ENCODE data around the gene FCRL1.

FCRL1 gene

DNA sequence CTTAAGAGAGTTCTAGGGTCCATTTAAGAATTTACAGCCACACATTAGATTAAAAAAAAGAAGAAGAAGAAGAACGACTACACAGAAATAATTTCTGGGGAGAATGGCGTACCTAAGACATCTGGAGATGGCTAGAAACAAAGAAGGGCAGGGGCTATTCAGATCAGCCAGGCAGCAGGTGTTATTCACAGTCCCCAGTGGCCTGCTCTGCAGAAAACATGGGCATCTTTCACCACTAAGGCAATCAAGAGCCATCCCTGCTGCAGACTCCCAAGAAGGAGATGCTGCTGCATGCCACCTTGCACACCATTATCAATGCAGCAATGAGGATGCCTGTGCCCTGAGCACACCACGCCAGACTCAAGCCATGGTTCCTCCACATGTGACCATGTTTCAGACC, 35.1 kb downstream of the FCRL1 start:
- Histone ChIP-seq H2BK120ac (ENCODE audit: insufficient read depth, low read length, poor library complexity) (no peak overlapping the region), H2AK5ac (ENCODE audit: low read length) (no peak overlapping the region), H4K91ac (ENCODE audit: low read depth, low read length) (no peak overlapping the region), H3K79me1 (ENCODE audit: low read length) (no peaks in the 10 kb centered on the region), H3K9me3 (ENCODE audit: insufficient read depth, low read depth, low read length) (no peaks in the 10 kb centered on the region), H3K79me2 (ENCODE audit: control insufficient read depth, insufficient read depth, low read length, poor library complexity) (no peaks in the 10 kb centered on the region), H2AFZ (ENCODE audit: insufficient read depth, low read length, poor library complexity) (no peak overlapping the region), H3K4ac (ENCODE audit: low read depth, low read length) (no peak overlapping the region), H3K23ac (ENCODE audit: low read length) (no peak overlapping the region), H2BK5ac (ENCODE audit: low read depth, low read length, poor library complexity) (no peak overlapping the region), H3K27me3 (ENCODE audit: insufficient read depth, low read length) (no peaks in the 10 kb centered on the region), H2BK12ac (ENCODE audit: low read length) (no peak overlapping the region), H3K14ac (ENCODE audit: low read length) (no peak overlapping the region), H3K18ac (ENCODE audit: low read length) (no peak overlapping the region), H3K36me3 (ENCODE audit: control insufficient read depth in 1 of 2, insufficient read depth in 2 of 2, low read length in 2 of 2) (no peaks in the 10 kb centered on the region), H4K12ac (ENCODE audit: low read depth, low read length) (no peak overlapping the region), H4K8ac (ENCODE audit: low read depth, low read length) (no peak overlapping the region), H3K4me1 (ENCODE audit: control insufficient read depth in 1 of 2, insufficient read depth in 2 of 2, low read length in 2 of 2) (no peaks in the 10 kb centered on the region), H3K27ac (ENCODE audit: low read depth, low read length) (no peak overlapping the region), H3K4me2 (ENCODE audit: low read length) (no peak overlapping the region), H3K4me3 (ENCODE audit: low read depth, low read length) (no peak overlapping the region), H3K9ac (ENCODE audit: low read length) (no peak overlapping the region)
- DNase-seq = no peak
- WGBS (ENCODE audit: extremely low coverage, insufficient coverage, insufficient read length) = no CpG with 5 or more reads among the region's 3 CpGs

DNA sequence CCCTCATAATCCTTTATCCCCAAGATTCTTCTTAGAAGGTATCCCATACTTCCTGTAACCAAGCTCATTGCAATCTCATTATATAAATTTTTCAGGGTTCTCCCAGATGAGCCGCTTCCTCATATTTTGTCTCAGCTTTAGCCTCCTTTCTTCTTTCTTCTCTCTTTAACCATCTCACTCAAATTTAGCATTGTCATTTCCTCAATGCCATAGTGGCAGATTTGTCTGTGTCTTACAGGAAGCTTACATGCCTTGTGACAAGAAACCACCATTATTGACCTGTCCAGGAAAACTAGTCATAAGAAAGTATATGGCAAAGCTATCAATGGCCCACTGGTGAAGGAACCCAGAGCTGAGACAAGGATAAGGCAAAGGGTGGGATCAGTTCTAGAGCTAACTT, 37.0 kb downstream of the FCRL1 start:
- Histone ChIP-seq H2BK5ac (ENCODE audit: low read depth, low read length, poor library complexity) (no peak overlapping the region), H2BK120ac (ENCODE audit: insufficient read depth, low read length, poor library complexity) (no peak overlapping the region), H2BK12ac (ENCODE audit: low read length) (no peak overlapping the region), H3K36me3 (ENCODE audit: control insufficient read depth in 1 of 2, insufficient read depth in 2 of 2, low read length in 2 of 2) (no peaks in the 10 kb centered on the region), H4K91ac (ENCODE audit: low read depth, low read length) (no peak overlapping the region), H3K9ac (ENCODE audit: low read length) (no peak overlapping the region), H3K23ac (ENCODE audit: low read length) (no peak overlapping the region), H4K8ac (ENCODE audit: low read depth, low read length) (no peak overlapping the region), H3K79me1 (ENCODE audit: low read length) (no peaks in the 10 kb centered on the region), H3K4me2 (ENCODE audit: low read length) (no peak overlapping the region), H3K79me2 (ENCODE audit: control insufficient read depth, insufficient read depth, low read length, poor library complexity) (no peaks in the 10 kb centered on the region), H2AK5ac (ENCODE audit: low read length) (no peak overlapping the region), H3K14ac (ENCODE audit: low read length) (no peak overlapping the region), H3K4me3 (ENCODE audit: low read depth, low read length) (no peak overlapping the region), H3K27ac (ENCODE audit: low read depth, low read length) (no peak overlapping the region), H4K12ac (ENCODE audit: low read depth, low read length) (no peak overlapping the region), H3K4ac (ENCODE audit: low read depth, low read length) (no peak overlapping the region), H2AFZ (ENCODE audit: insufficient read depth, low read length, poor library complexity) (no peak overlapping the region), H3K4me1 (ENCODE audit: control insufficient read depth in 1 of 2, insufficient read depth in 2 of 2, low read length in 2 of 2) (no peaks in the 10 kb centered on the region), H3K27me3 (ENCODE audit: insufficient read depth, low read length) (no peaks in the 10 kb centered on the region), H3K9me3 (ENCODE audit: insufficient read depth, low read depth, low read length) (no peaks in the 10 kb centered on the region), H3K18ac (ENCODE audit: low read length) (no peak overlapping the region)
- no CpG with 5 or more reads among the region's 1 CpG for WGBS (ENCODE audit: extremely low coverage, insufficient coverage, insufficient read length)
- no peak for DNase-seq

DNA sequence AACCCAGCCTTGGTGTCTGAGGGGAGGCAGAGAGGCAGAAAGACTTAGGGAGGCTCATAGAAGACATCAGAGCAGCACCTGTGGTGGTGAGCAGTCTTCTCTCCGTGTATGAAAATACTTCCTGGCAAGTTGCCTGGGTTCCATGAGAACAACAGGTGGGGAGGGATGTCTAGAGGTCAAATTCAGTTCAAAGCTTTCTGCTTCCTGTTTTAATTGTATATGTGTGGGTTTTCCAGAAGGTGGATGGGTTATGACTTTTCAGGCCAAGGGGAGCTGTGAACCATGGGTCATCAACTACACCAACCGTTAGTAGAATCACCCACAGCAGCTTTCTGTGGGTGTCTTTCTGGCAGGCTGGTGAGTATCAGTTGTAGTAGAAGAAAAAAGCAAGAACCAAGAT, 38.9 kb downstream of the FCRL1 start:
- Histone ChIP-seq H3K36me3 (ENCODE audit: control insufficient read depth in 1 of 2, insufficient read depth in 2 of 2, low read length in 2 of 2) (no peaks in the 10 kb centered on the region), H3K23ac (ENCODE audit: low read length) (no peak overlapping the region), H3K18ac (ENCODE audit: low read length) (no peak overlapping the region), H2AK5ac (ENCODE audit: low read length) (no peak overlapping the region), H3K4me2 (ENCODE audit: low read length) (no peak overlapping the region), H4K8ac (ENCODE audit: low read depth, low read length) (no peak overlapping the region), H2BK120ac (ENCODE audit: insufficient read depth, low read length, poor library complexity) (no peak overlapping the region), H4K91ac (ENCODE audit: low read depth, low read length) (no peak overlapping the region), H3K9ac (ENCODE audit: low read length) (no peak overlapping the region), H3K79me2 (ENCODE audit: control insufficient read depth, insufficient read depth, low read length, poor library complexity) (no peaks in the 10 kb centered on the region), H2AFZ (ENCODE audit: insufficient read depth, low read length, poor library complexity) (no peak overlapping the region), H3K9me3 (ENCODE audit: insufficient read depth, low read depth, low read length) (no peaks in the 10 kb centered on the region), H3K27me3 (ENCODE audit: insufficient read depth, low read length) (no peaks in the 10 kb centered on the region), H2BK12ac (ENCODE audit: low read length) (no peak overlapping the region), H3K4me3 (ENCODE audit: low read depth, low read length) (no peak overlapping the region), H2BK5ac (ENCODE audit: low read depth, low read length, poor library complexity) (no peak overlapping the region), H3K4ac (ENCODE audit: low read depth, low read length) (no peak overlapping the region), H4K12ac (ENCODE audit: low read depth, low read length) (no peak overlapping the region), H3K79me1 (ENCODE audit: low read length) (no peaks in the 10 kb centered on the region), H3K4me1 (ENCODE audit: control insufficient read depth in 1 of 2, insufficient read depth in 2 of 2, low read length in 2 of 2) (no peaks in the 10 kb centered on the region), H3K27ac (ENCODE audit: low read depth, low read length) (no peak overlapping the region), H3K14ac (ENCODE audit: low read length) (no peak overlapping the region)
- WGBS (ENCODE audit: extremely low coverage, insufficient coverage, insufficient read length) = no CpG with 5 or more reads among the region's 2 CpGs
- no peak for DNase-seq

DNA sequence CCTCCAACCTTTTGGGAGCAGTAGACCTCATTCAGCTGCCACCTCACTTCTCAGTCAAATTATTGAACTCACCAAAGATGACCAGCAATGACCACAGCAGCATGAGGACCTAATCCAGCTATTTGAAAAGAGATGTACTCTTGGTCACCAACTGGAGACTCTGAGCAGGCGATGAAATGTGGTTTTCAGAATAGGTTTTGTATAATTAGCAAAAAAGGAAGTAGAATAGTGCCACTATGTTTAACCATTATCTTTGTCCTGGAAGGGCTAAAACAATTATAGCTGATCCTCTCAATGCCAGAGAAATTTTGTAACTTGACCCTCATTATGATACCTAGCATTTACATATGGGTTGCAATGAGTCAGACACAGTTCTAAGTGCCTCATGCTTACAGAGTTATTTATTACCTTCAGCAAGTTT, 42.9 kb downstream of the FCRL1 start, which contains the start of gene FCRL2:
TSS of gene FCRL2 (minus strand) at position 162 of the 421 bp plus-strand sequence. CDS start at position 103, 59 bp downstream.
- no peak within 1 kb of the TSS for H3K4me3 ChIP-seq (ENCODE audit: low read depth, low read length)
- no peak within 1 kb of the TSS for H4K8ac ChIP-seq (ENCODE audit: low read depth, low read length)
- no peak within 1 kb of the TSS for H3K23ac ChIP-seq (ENCODE audit: low read length)
- no peaks in the 10 kb centered on the region for H3K27me3 ChIP-seq (ENCODE audit: insufficient read depth, low read length)
- H2BK120ac ChIP-seq (ENCODE audit: insufficient read depth, low read length, poor library complexity) = no peak within 1 kb of the TSS
- H2BK12ac ChIP-seq (ENCODE audit: low read length) = no peak within 1 kb of the TSS
- H3K79me2 ChIP-seq (ENCODE audit: control insufficient read depth, insufficient read depth, low read length, poor library complexity) = no peaks in the 10 kb centered on the region
- H3K14ac ChIP-seq (ENCODE audit: low read length) = no peak within 1 kb of the TSS
- DNase-seq = no peak
- no peak within 1 kb of the TSS for H2AK5ac ChIP-seq (ENCODE audit: low read length)
- H3K9ac ChIP-seq (ENCODE audit: low read length) = no peak within 1 kb of the TSS
- H4K12ac ChIP-seq (ENCODE audit: low read depth, low read length) = no peak within 1 kb of the TSS
- H3K79me1 ChIP-seq (ENCODE audit: low read length) = no peaks in the 10 kb centered on the region
- no peak within 1 kb of the TSS for H2BK5ac ChIP-seq (ENCODE audit: low read depth, low read length, poor library complexity)
- H3K4ac ChIP-seq (ENCODE audit: low read depth, low read length) = no peak within 1 kb of the TSS
- H3K36me3 ChIP-seq (ENCODE audit: control insufficient read depth in 1 of 2, insufficient read depth in 2 of 2, low read length in 2 of 2) = no peaks in the 10 kb centered on the region
- H3K4me1 ChIP-seq (ENCODE audit: control insufficient read depth in 1 of 2, insufficient read depth in 2 of 2, low read length in 2 of 2) = no peaks in the 10 kb centered on the region
- no peak within 1 kb of the TSS for H3K18ac ChIP-seq (ENCODE audit: low read length)
- H3K27ac ChIP-seq (ENCODE audit: low read depth, low read length) = no peak within 1 kb of the TSS
- no peak within 1 kb of the TSS for H3K4me2 ChIP-seq (ENCODE audit: low read length)
- no peak within 1 kb of the TSS for H4K91ac ChIP-seq (ENCODE audit: low read depth, low read length)
- WGBS (ENCODE audit: extremely low coverage, insufficient coverage, insufficient read length) = no CpG with 5 or more reads among the region's 1 CpG
- no peaks in the 10 kb centered on the region for H3K9me3 ChIP-seq (ENCODE audit: insufficient read depth, low read depth, low read length)
- no peak within 1 kb of the TSS for H2AFZ ChIP-seq (ENCODE audit: insufficient read depth, low read length, poor library complexity)
